Memory B cell (primary cell): ENCODE results near the gene BLOC1S1.

Experiments
- ATAC-seq: fragments of 150-1000 bp; cut with Tn5 transposase; 2 replicates; pipeline ENCODE4 v1.10.0; 2021; ENCODE audit warnings: low read depth, mild to moderate bottlenecking, moderate library complexity
- DNase-seq, 2 donors: peaks; one replicate each; pipeline ENCODE4 v3.0.0; 2022; ENCODE audit warnings: low spot score in 2 of 2
- H3K27ac Mint-ChIP-seq: one replicate; pipeline ENCODE4 v1.8.0; 2022; ENCODE audit warnings: mild to moderate bottlenecking, moderate library complexity, mixed read lengths
- H3K27me3 Mint-ChIP-seq: one replicate; pipeline ENCODE4 v1.8.0; 2022; ENCODE audit warnings: mixed read lengths
- H3K36me3 Mint-ChIP-seq: one replicate; pipeline ENCODE4 v1.8.0; 2022; ENCODE audit warnings: mild to moderate bottlenecking, mixed read lengths
- H3K4me1 Mint-ChIP-seq: one replicate; pipeline ENCODE4 v1.8.0; 2022; ENCODE audit warnings: mixed read lengths
- H3K4me3 Mint-ChIP-seq: one replicate; pipeline ENCODE4 v1.8.0; 2022; ENCODE audit warnings: mild to moderate bottlenecking, moderate library complexity, mixed read lengths
- H3K9me3 Mint-ChIP-seq: one replicate; pipeline ENCODE4 v1.8.0; 2022; ENCODE audit warnings: mixed read lengths

BLOC1S1 gene

DNA sequence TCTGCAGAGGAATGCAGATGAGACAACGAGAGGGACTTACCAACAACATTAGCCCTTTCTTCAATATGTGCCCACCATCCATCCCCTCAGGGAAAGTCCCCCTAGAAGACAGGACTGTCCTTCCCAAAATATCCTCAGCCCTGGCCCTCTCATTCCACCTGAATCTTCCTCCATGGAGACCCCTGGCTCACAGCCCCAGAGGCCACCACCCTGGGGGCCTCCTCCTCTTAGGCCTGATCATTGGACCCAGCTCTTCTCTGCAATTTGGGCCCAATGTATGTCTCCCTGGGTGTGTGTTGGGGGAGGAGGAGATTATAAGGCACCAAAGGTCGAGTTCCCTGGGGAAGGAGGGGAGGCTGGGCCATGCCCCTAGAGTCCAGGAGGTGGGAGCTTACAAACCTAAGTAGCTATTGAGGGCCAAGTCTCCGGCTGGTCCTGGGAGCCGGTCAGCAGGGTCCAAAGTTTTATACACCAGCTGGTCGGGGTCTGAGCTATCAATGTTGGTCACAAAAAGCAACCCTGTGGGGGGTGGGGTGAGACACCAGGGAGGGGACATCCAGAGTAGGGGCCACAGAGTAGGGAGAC, 16.3 kb upstream of the BLOC1S1 start:
- peaks cover 10% of the 10 kb centered on the region for H3K27me3 Mint-ChIP-seq
- ATAC-seq, result no peak
- no peak overlapping the region for H3K27ac Mint-ChIP-seq
- H3K9me3 Mint-ChIP-seq, result no peaks in the 10 kb centered on the region
- DNase-seq, result no peak
- no peaks in the 10 kb centered on the region for H3K36me3 Mint-ChIP-seq
- H3K4me1 Mint-ChIP-seq, result no peaks in the 10 kb centered on the region
- no peak overlapping the region for H3K4me3 Mint-ChIP-seq

DNA sequence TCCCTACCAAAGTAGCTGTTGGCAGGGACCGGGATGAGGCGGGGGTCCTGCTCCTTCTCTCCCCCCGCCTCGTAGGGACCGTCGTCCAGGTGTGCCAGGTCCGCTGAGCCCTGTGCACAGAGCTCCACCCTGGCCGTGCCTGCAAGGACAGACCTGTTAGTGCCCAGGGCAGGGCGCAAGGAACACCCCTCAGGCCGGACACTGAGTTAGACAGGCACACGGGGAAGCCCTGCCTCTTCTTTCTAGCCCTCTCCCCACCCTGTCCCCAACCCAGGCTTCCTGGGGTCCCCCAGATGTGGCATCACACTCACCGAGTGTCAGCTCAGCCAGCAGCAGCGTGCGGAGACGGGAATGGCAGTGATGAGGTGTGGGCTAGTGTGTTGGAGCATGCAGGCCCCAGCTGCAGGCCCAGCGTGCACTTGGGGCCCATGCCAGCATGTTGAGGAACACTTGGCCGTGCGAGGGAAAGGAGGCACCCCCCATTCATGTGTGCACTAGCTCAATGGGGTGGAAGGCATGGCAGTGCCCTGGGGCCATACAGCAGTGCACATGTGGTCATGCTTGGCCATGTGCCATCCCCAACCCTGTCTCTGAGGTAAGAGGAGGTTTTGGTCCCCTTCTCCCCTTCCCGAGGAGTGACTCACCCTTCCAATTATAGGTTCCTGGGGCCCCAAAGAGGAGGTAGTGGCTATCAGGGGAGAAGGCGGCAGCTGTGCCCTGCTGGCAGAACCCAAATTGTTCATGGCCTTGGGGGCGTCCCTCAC, 15.4 kb upstream of the BLOC1S1 start:
- H3K4me1 Mint-ChIP-seq, result no peaks in the 10 kb centered on the region
- ATAC-seq (no peak), DNase-seq (no peak)
- no peaks in the 10 kb centered on the region for H3K36me3 Mint-ChIP-seq
- no peak overlapping the region for H3K27ac Mint-ChIP-seq
- H3K27me3 Mint-ChIP-seq, result peaks cover 10% of the 10 kb centered on the region
- H3K4me3 Mint-ChIP-seq, result no peak overlapping the region
- H3K9me3 Mint-ChIP-seq, result no peaks in the 10 kb centered on the region

DNA sequence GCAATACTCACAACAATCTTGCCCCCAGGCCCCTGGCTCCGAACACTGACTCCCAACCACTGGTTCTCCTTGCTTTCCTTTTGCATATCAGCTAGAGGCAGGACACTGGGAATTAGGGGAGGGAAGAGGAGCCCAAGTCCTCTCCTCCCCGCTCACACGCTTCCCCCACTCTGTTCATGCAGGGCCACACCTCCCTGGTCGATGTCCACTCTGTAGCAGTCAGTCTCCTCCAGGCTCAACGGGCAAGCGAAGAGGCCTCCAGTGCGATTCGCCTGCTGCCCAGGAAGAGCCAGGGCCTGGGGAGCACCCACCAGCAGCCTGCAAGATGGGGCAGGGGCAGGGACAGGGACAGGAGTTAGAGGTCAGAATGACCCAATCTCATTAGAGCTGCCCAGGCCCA, 13.0 kb upstream of the BLOC1S1 start:
- no peak overlapping the region for H3K27ac Mint-ChIP-seq

DNA sequence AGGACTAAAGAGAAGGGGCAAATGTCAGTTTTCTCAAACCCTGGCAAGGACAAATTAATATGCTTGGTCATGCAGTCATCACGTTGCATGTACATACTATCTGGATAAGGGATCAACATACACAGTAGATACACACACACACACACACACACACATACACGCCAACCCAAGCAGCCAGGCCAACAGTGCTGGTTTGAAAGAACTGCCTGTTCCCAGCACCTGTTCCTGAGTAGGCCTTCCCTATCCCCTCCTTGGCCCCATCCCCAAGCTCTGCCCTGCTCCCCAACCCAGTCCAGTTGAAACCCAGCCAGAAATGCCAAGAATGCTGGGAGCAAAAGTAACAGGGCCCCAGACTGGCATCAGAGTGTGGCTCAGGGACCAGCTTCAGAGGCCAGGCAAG, 12.6 kb upstream of the BLOC1S1 start:
- Mint-ChIP-seq H3K9me3 (no peaks in the 10 kb centered on the region), H3K27ac (no peak overlapping the region), H3K27me3 (peaks cover 8% of the 10 kb centered on the region), H3K36me3 (no peaks in the 10 kb centered on the region), H3K4me3 (no peak overlapping the region), H3K4me1 (peaks cover 10% of the 10 kb centered on the region)
- ATAC-seq (no peak), DNase-seq (no peak)

More for the DNA sequence above, 13.0 kb upstream of the BLOC1S1 start:
- peaks cover 5% of the 10 kb centered on the region for H3K27me3 Mint-ChIP-seq
- H3K36me3 Mint-ChIP-seq, result no peaks in the 10 kb centered on the region
- no peaks in the 10 kb centered on the region for H3K9me3 Mint-ChIP-seq
- ATAC-seq (no peak), DNase-seq (no peak)
- H3K4me1 Mint-ChIP-seq, result peaks cover 7% of the 10 kb centered on the region
- no peak overlapping the region for H3K4me3 Mint-ChIP-seq

DNA sequence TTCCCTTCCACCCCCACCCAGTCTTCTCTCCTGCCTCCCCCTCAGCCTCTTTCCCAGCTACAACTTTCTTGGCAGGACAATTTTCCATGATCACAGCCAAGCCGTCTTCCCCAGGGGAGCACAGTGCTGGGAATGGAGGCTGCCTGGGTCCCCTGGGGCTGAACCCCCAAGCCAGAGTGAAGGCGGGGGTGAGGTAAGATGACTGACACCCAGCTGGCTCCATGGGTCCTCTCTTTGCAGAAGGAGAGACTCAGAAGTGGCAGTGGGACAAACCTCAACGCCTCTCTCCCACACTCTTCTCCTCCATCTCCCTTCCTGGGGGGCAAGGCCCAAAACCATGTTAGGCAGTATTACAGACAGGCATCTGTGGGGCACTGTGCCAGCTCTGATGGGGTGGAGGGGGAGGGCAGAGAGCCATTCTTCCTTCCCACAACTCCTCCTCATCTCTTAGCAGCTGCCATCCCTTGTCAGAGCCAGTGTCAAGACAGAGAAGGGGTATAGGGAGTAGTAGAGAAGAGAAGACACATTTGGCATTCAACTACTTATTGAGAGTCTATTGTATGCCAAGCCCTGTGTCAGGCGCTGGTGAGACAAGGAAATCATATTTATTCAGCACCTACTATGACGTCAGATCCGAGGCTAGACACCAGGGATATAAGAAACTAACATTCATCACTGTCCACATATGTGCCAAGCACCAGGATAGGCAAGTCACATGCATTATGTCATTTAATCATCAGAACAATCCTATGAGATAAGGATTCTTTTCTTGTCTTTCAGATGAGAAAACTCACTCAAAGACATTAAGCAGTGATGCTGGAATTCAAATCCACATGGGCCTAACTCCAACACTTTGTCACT, 11.7 kb upstream of the BLOC1S1 start:
- ATAC-seq (no peak), DNase-seq (no peak)
- H3K4me1 Mint-ChIP-seq, result peaks cover 17% of the 10 kb centered on the region
- H3K4me3 Mint-ChIP-seq, result no peak overlapping the region
- H3K27me3 Mint-ChIP-seq, result peaks cover 12% of the 10 kb centered on the region
- H3K36me3 Mint-ChIP-seq, result no peaks in the 10 kb centered on the region
- H3K27ac Mint-ChIP-seq, result no peak overlapping the region
- no peaks in the 10 kb centered on the region for H3K9me3 Mint-ChIP-seq

DNA sequence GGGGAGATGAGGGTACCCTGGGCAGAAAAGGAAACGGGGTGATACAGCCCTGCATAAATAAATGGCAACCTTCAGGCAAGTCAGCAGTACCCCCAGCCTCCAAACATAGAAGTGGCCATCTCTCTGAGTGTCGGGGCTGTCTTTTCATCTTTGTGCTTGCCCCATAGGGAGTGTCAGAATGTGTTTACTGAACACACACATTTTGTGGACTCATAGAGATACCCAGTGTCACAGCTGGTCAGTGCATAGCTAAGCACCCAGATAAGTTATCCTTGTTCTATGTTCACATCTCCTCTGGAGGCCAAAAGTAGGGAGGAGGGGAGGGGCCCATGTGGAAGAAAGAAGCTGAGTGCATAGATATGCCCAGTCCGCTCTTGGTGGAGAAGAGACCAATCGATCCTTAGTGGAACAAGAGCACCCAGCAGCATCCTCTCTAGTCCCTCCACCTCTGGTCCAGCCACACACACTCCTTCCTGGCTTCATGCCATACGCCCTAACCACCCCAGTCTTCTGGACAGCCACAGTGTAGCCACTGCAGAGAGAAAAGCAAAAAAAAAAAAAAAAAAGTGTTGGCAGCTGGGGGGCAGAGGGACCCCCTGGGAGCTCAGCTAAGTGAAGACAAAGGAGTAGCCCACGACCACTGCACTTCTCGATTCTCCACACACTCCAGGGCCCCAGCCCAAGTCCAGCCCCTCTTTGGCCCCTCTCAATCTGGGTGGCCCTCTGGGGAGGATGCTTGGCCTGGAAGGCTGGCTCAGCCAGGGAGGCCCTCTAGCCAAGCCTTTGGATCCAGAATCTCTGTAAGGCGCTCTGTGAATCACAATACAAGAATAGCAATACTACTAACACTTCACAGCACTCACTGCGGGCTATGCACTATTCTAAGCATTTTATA, 10.8 kb upstream of the BLOC1S1 start:
- Mint-ChIP-seq H3K27ac (no peak overlapping the region), H3K4me1 (peaks cover 18% of the 10 kb centered on the region), H3K27me3 (peaks cover 12% of the 10 kb centered on the region), H3K9me3 (no peaks in the 10 kb centered on the region), H3K4me3 (no peak overlapping the region), H3K36me3 (no peaks in the 10 kb centered on the region)
- no peak for DNase-seq
- ATAC-seq, result no peak

DNA sequence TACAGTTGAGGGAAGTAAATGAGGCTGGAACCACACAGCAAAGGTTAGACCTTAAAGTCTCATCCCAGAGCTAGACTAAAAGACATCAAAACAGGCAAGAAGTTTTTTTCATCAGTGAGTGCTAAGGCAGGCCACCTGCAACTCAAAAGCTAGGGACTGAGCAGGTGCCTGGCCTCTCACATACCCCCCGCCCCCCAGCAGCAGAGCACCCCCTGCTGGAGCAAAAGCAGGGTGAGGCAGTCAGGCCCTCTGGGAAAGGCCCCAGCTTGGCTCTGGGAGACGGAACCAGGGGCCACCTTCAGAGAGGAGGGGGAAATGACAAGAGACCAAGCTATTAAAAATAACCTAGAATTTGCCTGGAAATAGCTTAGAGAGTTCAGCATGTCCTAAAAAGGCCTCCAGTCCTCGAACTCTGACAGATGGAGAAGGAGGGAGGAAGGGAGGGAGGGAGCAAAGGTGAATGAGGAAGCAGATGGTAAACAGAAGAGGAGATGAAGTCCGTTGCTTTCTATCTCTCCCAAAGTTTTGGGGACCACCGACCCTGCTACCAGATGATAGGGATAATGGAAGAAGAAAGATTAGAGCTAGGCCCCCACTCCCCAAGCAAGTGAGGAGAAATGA, 10.0 kb upstream of the BLOC1S1 start:
- Mint-ChIP-seq H3K9me3 (no peaks in the 10 kb centered on the region), H3K36me3 (no peaks in the 10 kb centered on the region), H3K27ac (no peak overlapping the region), H3K4me3 (peak overlapping the region; percentile 2), H3K4me1 (peaks cover 18% of the 10 kb centered on the region), H3K27me3 (peaks cover 12% of the 10 kb centered on the region)
- ATAC-seq, result peak; percentile 65
- DNase-seq, result no peak

DNA sequence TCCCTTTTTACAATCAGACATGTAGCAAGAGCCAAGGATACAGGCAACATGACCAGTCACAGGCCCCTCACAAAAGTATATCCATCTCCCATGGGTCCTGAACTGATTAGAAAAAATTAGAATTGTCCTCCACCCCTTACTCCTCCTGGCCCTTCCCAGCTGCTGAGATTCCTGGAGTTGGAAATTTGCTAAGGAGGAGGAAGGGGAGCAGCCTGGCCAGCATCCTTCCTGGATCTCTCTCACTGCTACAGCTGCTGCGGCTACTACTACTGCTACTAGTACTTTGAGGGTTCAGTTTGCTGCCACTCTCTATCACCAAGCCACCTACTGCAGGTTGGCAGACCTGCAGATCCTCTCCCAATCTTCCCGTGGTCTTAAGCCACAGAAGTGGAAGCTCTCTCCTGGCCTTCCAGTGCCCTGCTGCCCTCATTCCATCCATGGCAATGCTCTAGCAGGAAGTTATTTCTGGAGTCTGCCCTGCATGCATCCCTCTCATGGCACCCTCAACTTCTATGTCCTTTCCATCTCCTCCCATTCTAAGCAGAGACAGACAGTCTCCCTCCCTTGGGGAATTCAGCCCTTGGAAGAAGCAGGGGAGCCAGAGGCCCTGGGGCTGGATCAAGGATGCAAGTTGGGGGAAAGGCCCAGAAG, 9.2 kb upstream of the BLOC1S1 start:
- ATAC-seq, result no peak
- Mint-ChIP-seq H3K27me3 (peaks cover 12% of the 10 kb centered on the region), H3K9me3 (no peaks in the 10 kb centered on the region), H3K4me1 (peaks cover 18% of the 10 kb centered on the region), H3K27ac (no peak overlapping the region), H3K4me3 (peak overlapping the region; percentile 80), H3K36me3 (no peaks in the 10 kb centered on the region)
- no peak for DNase-seq

DNA sequence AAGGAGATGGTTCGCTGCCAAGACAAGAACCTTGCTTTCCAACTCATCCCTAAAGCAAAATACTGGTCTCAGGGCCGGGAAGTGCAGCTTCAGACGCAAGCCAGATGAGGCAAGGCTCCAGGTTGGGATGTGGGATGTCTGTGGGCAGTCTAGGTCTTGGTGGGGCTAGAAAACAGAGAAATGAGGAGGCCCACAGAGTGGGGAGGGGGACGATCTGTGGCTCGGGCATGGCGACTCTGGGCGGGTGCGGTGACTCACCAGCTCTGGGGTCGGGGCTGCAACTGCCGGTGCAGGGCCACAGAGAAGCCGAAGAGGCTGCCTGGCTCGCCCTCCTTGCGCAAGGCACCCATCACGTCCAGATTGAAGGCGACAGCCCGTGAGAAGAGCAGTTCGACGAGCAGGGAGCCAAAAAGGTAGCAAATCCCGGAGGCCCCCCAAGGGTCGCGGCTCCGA, 8.6 kb upstream of the BLOC1S1 start:
- DNase-seq, result no peak
- ATAC-seq, result peak; percentile 8
- Mint-ChIP-seq H3K4me1 (peaks cover 18% of the 10 kb centered on the region), H3K4me3 (peak overlapping the region; percentile 80), H3K36me3 (no peaks in the 10 kb centered on the region), H3K27ac (no peak overlapping the region), H3K9me3 (no peaks in the 10 kb centered on the region), H3K27me3 (peaks cover 12% of the 10 kb centered on the region)

DNA sequence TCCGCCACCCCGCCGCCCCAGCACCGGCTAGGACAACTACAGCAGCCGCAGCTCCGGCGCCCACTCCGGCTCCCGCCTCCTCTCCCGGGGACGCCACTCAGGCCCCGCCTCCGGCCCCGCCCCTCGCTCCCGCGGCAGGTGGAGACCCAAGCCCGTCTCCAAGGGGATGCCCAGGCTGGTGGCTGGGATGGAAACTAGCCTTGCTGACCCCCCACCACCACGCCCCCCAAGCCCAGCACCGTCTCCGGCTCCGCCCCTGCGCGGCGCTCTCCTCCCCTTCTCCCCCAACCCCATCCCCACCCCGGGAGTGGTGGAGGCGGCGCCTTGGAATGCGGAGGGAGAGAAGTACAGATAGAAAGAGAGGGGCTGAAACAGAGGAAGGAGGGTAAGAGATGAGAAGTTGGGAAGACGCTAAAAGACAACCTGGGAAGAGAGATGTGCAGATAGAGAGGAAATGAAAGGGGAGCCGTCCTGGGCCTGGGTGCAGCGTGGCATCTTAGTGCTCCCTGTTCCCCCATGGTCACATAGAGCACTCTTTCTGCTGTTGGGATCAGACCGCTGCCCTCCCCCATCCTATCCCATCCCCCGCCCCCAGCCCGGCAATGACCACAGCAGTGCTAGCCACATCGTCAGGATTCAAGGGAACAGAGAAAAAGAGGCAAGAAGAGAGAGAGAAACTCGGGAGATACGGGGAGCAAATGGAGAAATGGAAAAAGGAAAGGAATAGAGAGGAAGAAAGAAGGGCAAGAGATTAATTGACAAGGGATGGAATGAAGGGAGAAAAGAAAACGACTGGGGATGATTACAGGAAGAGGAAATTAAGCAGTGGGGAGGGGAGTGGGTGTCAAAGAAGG, 7.8 kb upstream of the BLOC1S1 start, which contains the start of gene ITGA7:
Gene ITGA7 (minus strand): TSS at position 64 of the 854 bp plus-strand sequence. CDS start 222 bp downstream, outside the sequence.
- Mint-ChIP-seq H3K9me3 (no peaks in the 10 kb centered on the region), H3K4me3 (peak within 1 kb of the TSS; percentile 80), H3K27ac (no peak within 1 kb of the TSS), H3K4me1 (peaks cover 18% of the 10 kb centered on the region), H3K27me3 (peaks cover 12% of the 10 kb centered on the region), H3K36me3 (no peaks in the 10 kb centered on the region)
- peak in 1 of 2 donors; percentile 40 for DNase-seq
- peak; percentile 73 for ATAC-seq

DNA sequence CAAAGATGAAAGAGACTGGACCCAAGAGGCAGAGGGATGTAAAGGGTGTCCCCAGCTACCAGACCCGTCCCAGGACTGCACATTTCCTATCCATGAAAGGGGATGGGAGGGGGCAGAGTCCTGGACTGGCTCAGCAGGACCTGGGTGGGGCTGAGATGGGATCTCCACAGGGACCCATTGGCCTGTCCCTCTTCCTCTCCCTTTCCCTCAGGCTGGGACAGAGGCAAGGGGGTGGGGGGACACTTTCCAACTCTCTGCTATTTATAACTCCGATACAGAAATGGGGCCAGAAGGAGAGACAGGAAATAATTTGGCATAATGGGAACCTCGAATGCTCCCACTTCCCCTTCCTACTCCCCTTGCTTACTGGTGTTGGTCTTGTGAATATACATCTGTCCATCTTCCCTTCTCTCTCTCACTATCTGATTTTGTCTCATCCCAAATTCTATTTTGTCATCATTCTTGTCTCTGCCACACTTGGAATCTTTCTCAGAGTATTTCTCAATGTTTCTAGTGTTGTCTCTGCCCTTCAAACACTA, 7.1 kb upstream of the BLOC1S1 start:
- DNase-seq, result no peak
- H3K9me3 Mint-ChIP-seq, result no peaks in the 10 kb centered on the region
- H3K27ac Mint-ChIP-seq, result no peak overlapping the region
- H3K36me3 Mint-ChIP-seq, result no peaks in the 10 kb centered on the region
- no peak for ATAC-seq
- peak overlapping the region; percentile 80 for H3K4me3 Mint-ChIP-seq
- peaks cover 10% of the 10 kb centered on the region for H3K27me3 Mint-ChIP-seq
- H3K4me1 Mint-ChIP-seq, result peaks cover 18% of the 10 kb centered on the region
